K562 (cell line): ENCODE results near the gene UCN. TPM values are rescaled to one million over a fixed set of nuclear protein-coding genes. Genes with fewer than 3 reads are reported as not detected.

ENCODE experiments used
- ATAC-seq: fragments of 200-7000 bp; cut with Tn5 transposase; 3 replicates; pipeline ENCODE4 v1.9.1; 2020; ENCODE audit warnings: moderate library complexity
- BruUV-seq: library from RNA; stranded (reverse); fragments of 400-500 nt; replicated peaks from 2 replicates; lab custom pipeline; 2021; lab: Mats Ljungman, UMichigan
- CTCF ChIA-PET: fragments of 300-600 bp; formaldehyde crosslinking; extraction: SDS; loops from one replicate; lab custom pipeline; 2021; ENCODE audit warnings: low intra/inter-chr PET ratio; lab: Yijun Ruan, JAX
- POLR2A ChIA-PET: fragments of 300-600, 350-650 bp; sonication (Branson Sonifier 250); formaldehyde crosslinking; extraction: SDS; loops from one replicate; lab custom pipeline; 2021; ENCODE audit warnings: antibody characterized with exemption, inconsistent platforms; lab: Yijun Ruan, JAX
- DNase-seq, 4 experiments: peaks; one replicate each; pipeline versions ENCODE4 v3.0.0 to v3.0.0-alpha.2; 2011 to 2018; ENCODE audit warnings: low spot score in 3 of 4, mixed read lengths in 3 of 4; ENCODE audit errors: extremely low read depth in 1 of 4
- FAIRE-seq: peaks from 2 replicates; lab custom pipeline; 2011; peaks lifted over from hg19 to GRCh38; lab: Jason Lieb, UNC
- H2AFZ ChIP-seq: 2 replicates; pipeline ENCODE4 v1.6.0; 2011; ENCODE audit warnings: low read depth, low read length, control low read depth, inconsistent platforms
- H3K27ac ChIP-seq: fragments of 200-600 bp; 3 replicates; pipeline ENCODE4 v1.8.0; 2011; ENCODE audit warnings: low read depth, mild to moderate bottlenecking, control low read depth, inconsistent platforms, low read length, moderate library complexity, mixed read lengths; ENCODE audit errors: extremely low read depth
- H3K27me3 ChIP-seq, 2 experiments: fragments of 300-600 bp in 1 of 2; 2 replicates in 1 of 2; 3 replicates in 1 of 2; pipeline versions ENCODE4 v1.6.0 to v1.8.0; 2011; ENCODE audit warnings: inconsistent platforms in 2 of 2, low read length in 2 of 2, mild to moderate bottlenecking in 1 of 2, mixed read lengths in 1 of 2, moderate library complexity in 1 of 2; ENCODE audit not compliant: control insufficient read depth in 2 of 2, insufficient read depth in 2 of 2
- H3K36me3 ChIP-seq: fragments of 300-600 bp; 3 replicates; pipeline ENCODE4 v1.8.0; 2011; ENCODE audit warnings: mild to moderate bottlenecking, low read length, inconsistent platforms; ENCODE audit not compliant: control insufficient read depth, insufficient read depth
- H3K4me1 ChIP-seq, 2 experiments: fragments of 200-600 bp in 1 of 2; replicated peaks in 1 of 2; 2 replicates in 1 of 2; 3 replicates in 1 of 2; pipeline versions ENCODE4 v1.5.1 to v1.8.0; 2011; ENCODE audit warnings: inconsistent platforms in 2 of 2, low read length in 2 of 2, mild to moderate bottlenecking in 1 of 2, mixed read lengths in 1 of 2, moderate library complexity in 1 of 2; ENCODE audit not compliant: control insufficient read depth in 2 of 2, insufficient read depth in 2 of 2
- H3K4me2 ChIP-seq: 2 replicates; pipeline ENCODE4 v1.6.1; 2011; ENCODE audit warnings: low read length, control low read depth, inconsistent platforms, mixed read lengths; ENCODE audit not compliant: insufficient read depth
- H3K4me3 ChIP-seq: fragments of 200-600 bp; sonication (generic), shearing (Covaris generic); 2 replicates; pipeline ENCODE4 v1.5.1; 2016; ENCODE audit warnings: control low read depth, inconsistent platforms
- H3K79me2 ChIP-seq: fragments of 200-600 bp; 3 replicates; pipeline ENCODE4 v1.8.0; 2011; ENCODE audit warnings: low read length, inconsistent platforms; ENCODE audit not compliant: control insufficient read depth, insufficient read depth
- H3K9ac ChIP-seq, 2 experiments: 2 replicates each; pipeline versions ENCODE4 v1.6.0 to v1.6.1; 2011; ENCODE audit warnings: low read depth in 2 of 2, low read length in 2 of 2, control low read depth in 1 of 2, inconsistent platforms in 1 of 2, mild to moderate bottlenecking in 1 of 2, mixed read lengths in 1 of 2; ENCODE audit not compliant: insufficient read depth in 1 of 2
- H3K9me1 ChIP-seq: one replicate; pipeline ENCODE4 v1.6.0; 2011; ENCODE audit warnings: inconsistent platforms, mild to moderate bottlenecking, low read length, moderate library complexity; ENCODE audit not compliant: control insufficient read depth, insufficient read depth
- H3K9me3 ChIP-seq: replicated peaks from 2 replicates; pipeline ENCODE4 v1.5.1; 2011; ENCODE audit warnings: low read depth, low read length, inconsistent platforms; ENCODE audit not compliant: control insufficient read depth, insufficient read depth
- H4K20me1 ChIP-seq: replicated peaks from 2 replicates; pipeline ENCODE4 v1.6.1; 2011; ENCODE audit warnings: low read length, inconsistent platforms, mixed read lengths; ENCODE audit not compliant: control insufficient read depth, insufficient read depth
- E2F5 ChIP-seq: sonication (generic); formaldehyde crosslinking; IDR thresholded peaks from 2 replicates; pipeline ENCODE4 v1.8.0; 2022; ENCODE audit warnings: mild to moderate bottlenecking, missing genetic modification reagents
- EP400 ChIP-seq: fragments of 450-650 bp; IDR thresholded peaks from 2 replicates; pipeline ENCODE4 v1.6.1; 2017; ENCODE audit warnings: antibody characterized with exemption, mild to moderate bottlenecking, moderate library complexity
- FOXP1 ChIP-seq: sonication (generic); formaldehyde crosslinking; IDR thresholded peaks from 2 replicates; pipeline ENCODE4 v1.8.0; 2022; ENCODE audit warnings: mild to moderate bottlenecking, missing genetic modification reagents
- MYC ChIP-seq, 2 experiments: fragments of 250-450 bp in 1 of 2; sonication (Bioruptor Pico) in 1 of 2; IDR thresholded peaks; 2 replicates each; pipeline versions ENCODE4 v1.5.1 to v1.6.1; 2012 to 2021; ENCODE audit warnings: low read depth in 2 of 2, borderline replicate concordance in 1 of 2, improper control_type of control experiment in 1 of 2, low read length in 1 of 2, mild to moderate bottlenecking in 1 of 2, moderate library complexity in 1 of 2
- NFIC ChIP-seq: fragments of 450-650 bp; IDR thresholded peaks from 2 replicates; pipeline ENCODE4 v1.6.1; 2017; ENCODE audit warnings: mild to moderate bottlenecking, inconsistent platforms
- PRDM10 ChIP-seq: fragments of 450-650 bp; IDR thresholded peaks from 2 replicates; pipeline ENCODE4 v1.6.1; 2018; ENCODE audit not compliant: partially characterized antibody
- TCF3 ChIP-seq: sonication (generic); formaldehyde crosslinking; IDR thresholded peaks from 2 replicates; pipeline ENCODE4 v1.4.0; 2020; ENCODE audit warnings: mild to moderate bottlenecking, missing genetic modification reagents
- TCFL5 ChIP-seq: fragments of 250-450 bp; sonication (Bioruptor Pico); conservative IDR thresholded peaks from 2 replicates; pipeline ENCODE4 v1.6.1; 2021; ENCODE audit warnings: mild to moderate bottlenecking, moderate library complexity, matching md5 sums
- TEAD4 ChIP-seq, 2 experiments: sonication (generic) in 1 of 2; formaldehyde crosslinking in 1 of 2; IDR thresholded peaks; 2 replicates each; pipeline versions ENCODE4 v1.6.1 to v1.8.0; 2012 to 2022; ENCODE audit warnings: borderline replicate concordance in 1 of 2, inconsistent platforms in 1 of 2, low read length in 1 of 2, mild to moderate bottlenecking in 1 of 2, missing genetic modification reagents in 1 of 2
- TGIF2 ChIP-seq: sonication (generic); formaldehyde crosslinking; IDR thresholded peaks from 2 replicates; pipeline ENCODE4 v1.8.1; 2022; ENCODE audit warnings: mild to moderate bottlenecking, missing genetic modification reagents, moderate library complexity
- ZNF146 ChIP-seq: IDR thresholded peaks from one replicate; pipeline ENCODE4 v1.6.1; 2018; ENCODE audit warnings: missing compliant biosample characterization; ENCODE audit not compliant: unreplicated experiment
- ZNF740 ChIP-seq, 3 experiments: fragments of 200-800 bp in 1 of 3; sonication (Bioruptor generic) in 1 of 3; sonication (generic) in 1 of 3; formaldehyde crosslinking in 1 of 3; IDR thresholded peaks; 2 replicates each; pipeline versions ENCODE4 v1.6.1 to v1.8.0; 2016 to 2022; ENCODE audit warnings: mild to moderate bottlenecking in 2 of 3, missing compliant biosample characterization in 2 of 3, missing genetic modification characterization in 2 of 3, missing genetic modification reagents in 1 of 3
- WGBS: fragments of 100-300 bp; shearing (Covaris generic); methylation state at CpG from one replicate; pipeline ENCODE4 v1.1.6; 2016; ENCODE audit warnings: low coverage, mixed read lengths; ENCODE audit not compliant: insufficient coverage; ENCODE audit errors: missing lambda C conversion rate; 5-methylcytosine and 5-hydroxymethylcytosine counted together
- in situ Hi-C: fragments of 300-500 bp; cut with MboI; formaldehyde crosslinking; loops from 4 replicates; pipeline ENCODE4 v1.15.0; 2018; ENCODE audit warnings: inconsistent platforms, mixed read lengths
- intact Hi-C: fragments of 100-400 bp; cut with micrococcal nuclease; formaldehyde crosslinking; loops from 2 replicates; pipeline ENCODE4 v1.14.2; 2022
- polyA plus RNA-seq, 8 experiments: library from polyadenylated mRNA; depleted of rRNA in 4 of 8; stranded (reverse) in 5 of 8; unstranded in 3 of 8; fragments of >200 nt; fragmentation: Nextera tagmentation in 2 of 8; fragmentation: Illumina TruSeq in 1 of 8; extraction: Ambion mirVana in 2 of 8; extraction: Trizol in 1 of 8; gene quantifications; 2 replicates each; pipeline versions ENCODE4 v1.2.1 to v1.2.3, GENCODE V29; 2011 to 2014; ENCODE audit warnings: inconsistent platforms in 1 of 8, missing spikeins in 1 of 8
- total RNA-seq, 7 experiments: library from RNA; depleted of rRNA in 6 of 7; stranded (reverse); fragments of >200 nt in 6 of 7; fragmentation: Illumina TruSeq in 2 of 7; extraction: Trizol in 2 of 7; gene quantifications; 2 replicates each; pipeline versions ENCODE4 v1.2.1 to v1.2.3, GENCODE V29; 2011 to 2021; ENCODE audit warnings: low replicate concordance in 1 of 7

UCN gene
- total and polyA plus RNA-seq, 9 of the 15 experiments (the other 6 are each of a cell fraction or from before 2014, with no cell fraction given) = 0.10 to 2.7 (median 0.43) TPM

GRCh38 chr2:27322301-27322765 lies 14.1 kb upstream of the UCN start (continued):
- TF ChIP-seq TEAD4 (IDR thresholded peaks at IDR 0.05; ENCODE audit: low read length) (0 out of 2 replicates have a peak, but pooled peaks have one; percentile 7), TEAD4 (CRISPR knock-in tag; IDR thresholded peaks at IDR 0.05; ENCODE audit: borderline replicate concordance) (no peak), TCFL5 (CRISPR knock-in tag) (no peak)

- peak overlapping the region; percentile 98 for H3K27ac ChIP-seq
- BruUV-seq = no TSS peak
- peaks cover 7% of the 10 kb centered on the region for H3K9me1 ChIP-seq
- peak; percentile 85 for ATAC-seq
- 0 out of 2 replicates have a peak, but pooled peaks cover 2% of the 10 kb centered on the region for H4K20me1 ChIP-seq
- no peak overlapping the region; the same call in 1 of the 2 replicates for H2AFZ ChIP-seq
- H3K4me2 ChIP-seq = peak overlapping the region; percentile 96
- peak overlapping the region; percentile 71; the same call in 1 of the 2 replicates for H3K4me3 ChIP-seq
- CTCF ChIA-PET = interaction anchor here (1.0 to 1.5 kb wide), 3 partner anchors 30 to 362 kb away, joined by 3 to 5 read pairs (median 4); partner anchors contain the start of genes EIF2B4 and SNX17
- FAIRE-seq = peak; percentile 84
- peak; percentile 82 to 90 (median 84) for DNase-seq
- POLR2A ChIA-PET = interaction anchor here (0.6 to 4.1 kb wide), 6 partner anchors 12 to 937 kb away, joined by 3 to 22 read pairs (median 6); partner anchors contain the start of gene GTF3C2
- no peaks in the 10 kb centered on the region for H3K27me3 ChIP-seq
- intact Hi-C loops = no loop called here
- H3K79me2 ChIP-seq = peaks cover 32% of the 10 kb centered on the region
- peak overlapping the region; percentile 70 to 99 for H3K9ac ChIP-seq
- H3K36me3 ChIP-seq = peaks cover 24% of the 10 kb centered on the region; the same call in 2 of the 3 replicates
- in situ Hi-C loops = no loop called here
- 19% methylated on average over 8 of the region's 8 CpGs for WGBS
- H3K9me3 ChIP-seq = no peaks in the 10 kb centered on the region
- peaks cover 11 to 21% of the 10 kb centered on the region in 2 experiments for H3K4me1 ChIP-seq
- TF ChIP-seq FOXP1 (CRISPR knock-in tag) (no peak; the same call in 1 of the 2 replicates), E2F5 (no peak), ZNF146 (no peak), TCFL5 (CRISPR knock-in tag) (no peak), NFIC (peak; percentile 75), MYC (IDR thresholded peaks at IDR 0.05; ENCODE audit: low read depth, low read length) (peak; percentile 51), MYC (CRISPR knock-in tag; IDR thresholded peaks at IDR 0.05; ENCODE audit: borderline replicate concordance, low read depth) (no peak), PRDM10 (peak; percentile 80), ZNF740 (CRISPR knock-in tag; IDR thresholded peaks at IDR 0.05) (no peak), ZNF740 (tag; IDR thresholded peaks at IDR 0.05) (no peak), TGIF2 (CRISPR knock-in tag) (no peak), TCF3 (CRISPR knock-in tag) (0 out of 2 replicates have a peak, but pooled peaks have one; percentile 7), EP400 (peak; percentile 66)
Measured at GRCh38 chr2:27320958-27321543, 12.8 kb upstream of the UCN start.
